ENCODE data around the gene IL13RA1.

DNA sequence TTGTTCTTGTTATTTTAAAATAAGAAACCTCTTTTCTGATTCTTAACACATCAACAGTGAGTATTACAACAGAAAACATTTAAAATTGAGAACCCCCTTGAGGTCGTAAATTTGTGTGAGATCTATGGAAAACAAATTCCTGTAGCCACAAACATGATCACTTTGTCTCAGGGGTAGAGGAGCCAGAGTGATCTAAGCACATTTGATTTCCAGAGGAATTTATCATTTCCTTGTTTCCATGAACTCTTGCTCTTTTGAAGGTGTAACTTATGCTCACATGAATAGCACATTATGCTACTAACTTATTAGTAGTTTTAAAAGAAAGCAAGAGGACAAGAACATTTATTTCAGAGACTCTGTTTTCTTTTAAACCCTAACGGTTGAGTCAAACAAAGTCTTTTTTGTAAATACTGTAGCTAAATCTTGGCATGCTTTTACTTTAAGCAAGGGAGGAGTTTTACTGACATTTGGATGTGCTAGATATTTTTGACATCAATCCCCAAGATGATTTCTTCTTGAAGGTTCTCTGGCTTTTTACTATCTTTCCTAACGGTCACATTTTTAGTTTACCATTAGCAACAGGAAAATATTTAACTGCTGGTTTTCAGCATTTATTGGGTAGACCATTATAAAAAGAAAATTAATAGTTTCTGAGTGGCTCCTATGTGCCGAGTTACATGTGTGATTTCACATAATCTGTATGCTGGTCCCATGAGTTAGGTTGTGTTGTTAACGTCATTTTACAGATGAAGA is 68.3 kb downstream of the IL13RA1 start:
- TF ChIP-seq YY1 (IDR thresholded peaks at IDR 0.05; ENCODE audit: extremely low read depth, insufficient replicate concordance, low read depth, low read length) (no peak), POLR2AphosphoS5 (IDR thresholded peaks at IDR 0.05; ENCODE audit: low read depth, low read length) (no peak), CTCF (IDR thresholded peaks at IDR 0.05 in 2 of 3, conservative IDR thresholded peaks at IDR 0.05 in 1 of 3; ENCODE audit: borderline replicate concordance in 1 of 3, insufficient read depth in 1 of 3, low read depth in 2 of 3, low read length in 2 of 3) (no peak), EGR1 (IDR thresholded peaks at IDR 0.05; ENCODE audit: low read depth) (no peak), CEBPB (IDR thresholded peaks at IDR 0.05; ENCODE audit: low read depth) (no peak), TCF7L2 (IDR thresholded peaks at IDR 0.05; ENCODE audit: borderline replicate concordance, extremely low read depth, insufficient read depth, insufficient read length) (no peak)
